Ishikawa (cell line): ENCODE measurements around the gene PSTPIP2.

ENCODE experiments used
- CEBPB ChIP-seq: IDR thresholded peaks from 2 replicates; pipeline ENCODE4 v1.6.1; 2012
- EGR1 ChIP-seq: IDR thresholded peaks from 2 replicates; pipeline ENCODE4 v1.6.1; 2012
- EP300 ChIP-seq: IDR thresholded peaks from 2 replicates; pipeline ENCODE4 v1.6.1; 2012; ENCODE audit warnings: borderline replicate concordance
- NFIC ChIP-seq: IDR thresholded peaks from 2 replicates; pipeline ENCODE4 v1.6.1; 2012
- RAD21 ChIP-seq: IDR thresholded peaks from 2 replicates; pipeline ENCODE4 v1.6.1; 2012; ENCODE audit warnings: low read depth
- TAF1 ChIP-seq: IDR thresholded peaks from 2 replicates; pipeline ENCODE4 v1.6.1; 2012; ENCODE audit warnings: low read depth, mild to moderate bottlenecking
- TCF12 ChIP-seq: IDR thresholded peaks from 2 replicates; pipeline ENCODE4 v1.6.1; 2012; ENCODE audit warnings: low read depth
- YY1 ChIP-seq: IDR thresholded peaks from 2 replicates; pipeline ENCODE4 v1.6.1; 2012; ENCODE audit warnings: low read depth

DNA sequence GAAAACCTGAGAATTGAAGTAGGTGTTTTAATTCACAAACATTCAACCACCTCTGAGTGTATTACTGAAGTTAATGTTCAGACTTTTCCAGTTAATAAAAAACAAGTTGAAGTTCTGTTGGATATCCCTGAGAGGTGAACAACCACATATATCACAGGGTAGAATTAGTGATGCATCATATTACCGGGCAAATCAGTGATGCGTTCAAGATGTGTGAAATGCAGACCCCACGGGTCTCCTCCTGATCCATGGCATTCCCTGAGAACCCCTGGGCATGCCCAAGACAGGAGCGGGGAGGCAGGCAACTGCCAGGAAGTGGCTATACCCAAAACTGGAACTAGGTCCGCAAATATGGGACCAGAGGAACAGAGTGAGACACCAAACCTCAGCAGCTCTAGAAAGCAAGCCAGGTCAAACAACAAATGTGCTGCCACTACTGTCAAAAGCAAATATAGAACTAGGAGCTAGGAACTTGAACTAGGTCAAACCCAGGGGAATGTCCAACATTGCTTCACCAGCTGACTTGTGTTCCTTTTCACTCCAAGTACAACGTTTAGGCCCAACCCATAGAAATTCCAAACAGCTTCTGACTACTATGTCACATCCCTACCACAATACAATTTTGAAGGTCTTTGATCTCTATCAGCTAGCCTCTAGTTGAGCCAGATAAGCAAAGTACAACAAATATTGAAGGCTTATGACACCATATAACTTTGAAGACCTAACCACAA, 20.2 kb downstream of the PSTPIP2 start:
- TF ChIP-seq CEBPB (no peak), EP300 (no peak), NFIC (no peak), YY1 (no peak), RAD21 (no peak), TCF12 (no peak), EGR1 (no peak), TAF1 (no peak)
